Loucy (cell line): ENCODE measurements around the gene FRMD4A.
"Not testable (repeated sequence)": the region's sequence is repeated elsewhere in the genome, so short reads cannot be mapped to it uniquely, and the experiment has no call there.

ENCODE experiments used
- H2AFZ ChIP-seq: fragments of 200-600 bp; sonication (generic); 2 replicates; pipeline ENCODE4 v1.6.0; 2016; ENCODE audit warnings: antibody characterized with exemption, mild to moderate bottlenecking, low read length, moderate library complexity
- H3F3A ChIP-seq: fragments of 200-600 bp; 2 replicates; pipeline ENCODE4 v1.6.0; 2016; ENCODE audit warnings: antibody characterized with exemption, low read depth, mild to moderate bottlenecking
- H3K27me3 ChIP-seq: fragments of 200-600 bp; sonication (generic); 2 replicates; pipeline ENCODE4 v1.6.1; 2014; ENCODE audit warnings: low read length, mild to moderate bottlenecking; ENCODE audit not compliant: insufficient read depth, poor library complexity, severe bottlenecking
- H3K36me3 ChIP-seq: fragments of 200-600 bp; sonication (generic); 2 replicates; pipeline ENCODE4 v1.6.1; 2016; ENCODE audit warnings: low read length; ENCODE audit not compliant: insufficient read depth
- H3K4me1 ChIP-seq: fragments of 200-600 bp; sonication (generic); 2 replicates; pipeline ENCODE4 v1.5.1; 2014; ENCODE audit warnings: low read length, mild to moderate bottlenecking; ENCODE audit not compliant: insufficient read depth, poor library complexity, severe bottlenecking
- H3K4me2 ChIP-seq: fragments of 200-600 bp; sonication (generic); 2 replicates; pipeline ENCODE4 v1.6.0; 2014; ENCODE audit warnings: antibody characterized with exemption, low read length, low read depth, mild to moderate bottlenecking; ENCODE audit not compliant: poor library complexity, severe bottlenecking
- H3K4me3 ChIP-seq: fragments of 200-600 bp; sonication (generic); 2 replicates; pipeline ENCODE4 v1.5.1; 2014; ENCODE audit warnings: low read length, mild to moderate bottlenecking, mixed read lengths; ENCODE audit not compliant: poor library complexity, severe bottlenecking
- H3K79me2 ChIP-seq: fragments of 200-600 bp; sonication (generic); 2 replicates; pipeline ENCODE4 v1.6.1; 2014; ENCODE audit warnings: low read length; ENCODE audit not compliant: insufficient read depth
- H3K9ac ChIP-seq: fragments of 200-600 bp; sonication (generic); 2 replicates; pipeline ENCODE4 v1.6.0; 2014; ENCODE audit warnings: mild to moderate bottlenecking, low read depth, low read length, moderate library complexity; ENCODE audit not compliant: poor library complexity, severe bottlenecking
- H3K9me2 ChIP-seq: fragments of 200-600 bp; sonication (generic); replicated peaks from 2 replicates; pipeline ENCODE4 v1.6.1; 2016; ENCODE audit warnings: low read depth, low read length, mixed read lengths
- H3K9me3 ChIP-seq: fragments of 200-600 bp; sonication (generic); 2 replicates; pipeline ENCODE4 v1.6.1; 2014; ENCODE audit warnings: mild to moderate bottlenecking, antibody characterized with exemption, low read length, low read depth; ENCODE audit not compliant: insufficient read depth
- H4K20me1 ChIP-seq: fragments of 200-600 bp; sonication (generic); 2 replicates; pipeline ENCODE4 v1.6.0; 2014; ENCODE audit warnings: antibody characterized with exemption, low read length, mild to moderate bottlenecking; ENCODE audit not compliant: insufficient read depth, poor library complexity, severe bottlenecking
- EZH2phosphoT487 ChIP-seq: fragments of 200-600 bp; IDR thresholded peaks from 2 replicates; pipeline ENCODE4 v1.6.1; 2018; ENCODE audit warnings: antibody characterized with exemption, mild to moderate bottlenecking, moderate library complexity, borderline replicate concordance
- TF ChIP-seq, protein P1 (sequence below): fragments of 200-600 bp; sonication (generic); conservative IDR thresholded peaks from 2 replicates; pipeline ENCODE4 v1.5.1; 2014; ENCODE audit warnings: mild to moderate bottlenecking, antibody characterized with exemption, low read length

Gene FRMD4A

GRCh38 chr10:14141283-14141682 lies 189.4 kb downstream of the FRMD4A start:
- Histone ChIP-seq H3F3A (no peaks in the 10 kb centered on the region), H3K27me3 (no peaks in the 10 kb centered on the region), H3K4me2 (no peak overlapping the region), H3K4me1 (no peaks in the 10 kb centered on the region), H3K9me3 (no peaks in the 10 kb centered on the region), H3K9me2 (no peaks in the 10 kb centered on the region), H3K79me2 (no peaks in the 10 kb centered on the region), H2AFZ (no peak overlapping the region), H3K4me3 (no peak overlapping the region), H3K36me3 (no peaks in the 10 kb centered on the region), H4K20me1 (no peaks in the 10 kb centered on the region), H3K9ac (no peak overlapping the region)
- TF ChIP-seq, protein P1, sequence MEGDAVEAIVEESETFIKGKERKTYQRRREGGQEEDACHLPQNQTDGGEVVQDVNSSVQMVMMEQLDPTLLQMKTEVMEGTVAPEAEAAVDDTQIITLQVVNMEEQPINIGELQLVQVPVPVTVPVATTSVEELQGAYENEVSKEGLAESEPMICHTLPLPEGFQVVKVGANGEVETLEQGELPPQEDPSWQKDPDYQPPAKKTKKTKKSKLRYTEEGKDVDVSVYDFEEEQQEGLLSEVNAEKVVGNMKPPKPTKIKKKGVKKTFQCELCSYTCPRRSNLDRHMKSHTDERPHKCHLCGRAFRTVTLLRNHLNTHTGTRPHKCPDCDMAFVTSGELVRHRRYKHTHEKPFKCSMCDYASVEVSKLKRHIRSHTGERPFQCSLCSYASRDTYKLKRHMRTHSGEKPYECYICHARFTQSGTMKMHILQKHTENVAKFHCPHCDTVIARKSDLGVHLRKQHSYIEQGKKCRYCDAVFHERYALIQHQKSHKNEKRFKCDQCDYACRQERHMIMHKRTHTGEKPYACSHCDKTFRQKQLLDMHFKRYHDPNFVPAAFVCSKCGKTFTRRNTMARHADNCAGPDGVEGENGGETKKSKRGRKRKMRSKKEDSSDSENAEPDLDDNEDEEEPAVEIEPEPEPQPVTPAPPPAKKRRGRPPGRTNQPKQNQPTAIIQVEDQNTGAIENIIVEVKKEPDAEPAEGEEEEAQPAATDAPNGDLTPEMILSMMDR, result no peak
- TF ChIP-seq EZH2phosphoT487, result no peak

- Histone ChIP-seq H2AFZ (no peak overlapping the region), H3K4me1 (no peaks in the 10 kb centered on the region), H4K20me1 (no peaks in the 10 kb centered on the region), H3F3A (no peaks in the 10 kb centered on the region), H3K9ac (no peak overlapping the region), H3K9me2 (no peaks in the 10 kb centered on the region), H3K79me2 (no peaks in the 10 kb centered on the region), H3K9me3 (no peaks in the 10 kb centered on the region), H3K36me3 (no peaks in the 10 kb centered on the region), H3K27me3 (no peaks in the 10 kb centered on the region), H3K4me2 (no peak overlapping the region), H3K4me3 (no peak overlapping the region)
- TF ChIP-seq, protein P1, result no peak
- TF ChIP-seq EZH2phosphoT487, result no peak
Measured at GRCh38 chr10:14137391-14137790, 193.3 kb downstream of the FRMD4A start.

DNA sequence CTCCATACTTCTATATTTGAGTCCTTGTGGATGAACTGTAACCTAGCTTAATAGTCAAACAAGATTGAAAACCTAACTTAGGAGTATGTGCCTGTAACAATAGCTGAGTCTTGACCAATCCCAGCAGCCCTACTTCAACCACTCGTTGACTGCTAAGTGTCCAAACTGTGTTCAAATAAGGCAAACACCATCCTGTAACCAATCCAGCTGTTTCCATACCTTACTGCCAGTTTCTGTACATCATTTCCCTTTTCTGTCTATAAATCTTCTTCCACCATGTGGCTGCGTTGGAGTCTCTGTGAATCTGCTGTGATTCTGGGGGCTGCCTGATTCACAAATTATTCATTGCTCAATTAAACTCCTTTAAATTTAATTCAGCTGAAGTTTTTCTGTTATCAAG lies 195.5 kb downstream of the FRMD4A start:
- H3K9ac ChIP-seq, H3K79me2 ChIP-seq, H4K20me1 ChIP-seq, H3K4me2 ChIP-seq, H3K9me2 ChIP-seq, H3K36me3 ChIP-seq, H2AFZ ChIP-seq, H3K27me3 ChIP-seq, H3F3A ChIP-seq, H3K4me3 ChIP-seq, H3K4me1 ChIP-seq, H3K9me3 ChIP-seq: not testable (repeated sequence)

DNA sequence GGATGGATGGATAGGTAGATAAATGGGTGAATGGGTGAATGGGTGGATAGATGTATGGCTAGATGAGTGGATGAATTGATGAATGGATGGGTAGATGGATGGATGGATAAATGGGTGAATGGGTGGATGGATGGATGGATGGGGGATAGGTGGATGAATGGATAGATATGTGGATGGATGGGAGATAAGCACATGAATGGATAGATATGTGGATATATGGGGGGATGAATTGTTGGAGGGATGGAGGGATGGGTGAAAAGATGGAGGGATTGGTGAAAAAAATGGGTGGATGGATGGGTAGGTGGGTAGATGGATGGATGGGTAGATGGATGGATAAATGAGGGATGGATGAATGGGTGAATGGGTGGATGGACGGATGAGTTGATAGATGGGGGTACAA lies 196.4 kb downstream of the FRMD4A start:
- no peaks in the 10 kb centered on the region for H4K20me1 ChIP-seq

More for the DNA sequence above, 196.4 kb downstream of the FRMD4A start:
- TF ChIP-seq EZH2phosphoT487, result no peak
- no peak overlapping the region for H3K4me3 ChIP-seq
- H2AFZ ChIP-seq, result no peak overlapping the region
- H3K9me3 ChIP-seq, result no peaks in the 10 kb centered on the region
- H3K4me2 ChIP-seq, result no peak overlapping the region
- H3K9me2 ChIP-seq, result no peaks in the 10 kb centered on the region
- H3F3A ChIP-seq, result no peaks in the 10 kb centered on the region
- H3K27me3 ChIP-seq, result no peaks in the 10 kb centered on the region
- H3K79me2 ChIP-seq, result no peaks in the 10 kb centered on the region
- no peak overlapping the region for H3K9ac ChIP-seq
- H3K36me3 ChIP-seq, result no peaks in the 10 kb centered on the region
- H3K4me1 ChIP-seq, result no peaks in the 10 kb centered on the region
